M059J (cell line): ENCODE data around the gene ZNF45. TPM values are rescaled to one million over a fixed set of nuclear protein-coding genes. Genes with fewer than 3 reads are reported as not detected.
"Not testable (repeated sequence)": the region's sequence is repeated elsewhere in the genome, so short reads cannot be mapped to it uniquely, and the experiment has no call there.

ENCODE experiments used
- DNase-seq: peaks from one replicate; pipeline ENCODE4 v3.0.0-alpha.2; 2012; ENCODE audit warnings: low read depth
- total RNA-seq: library from RNA; depleted of rRNA; stranded (reverse); fragments of >200 nt; shearing (Covaris generic); gene quantifications from 2 replicates; pipeline ENCODE4 v1.2.3, GENCODE V29; 2014; rRNA removed

ZNF45 gene
- total RNA-seq, 1 experiment from 2014 or later: 18.8 TPM

DNA sequence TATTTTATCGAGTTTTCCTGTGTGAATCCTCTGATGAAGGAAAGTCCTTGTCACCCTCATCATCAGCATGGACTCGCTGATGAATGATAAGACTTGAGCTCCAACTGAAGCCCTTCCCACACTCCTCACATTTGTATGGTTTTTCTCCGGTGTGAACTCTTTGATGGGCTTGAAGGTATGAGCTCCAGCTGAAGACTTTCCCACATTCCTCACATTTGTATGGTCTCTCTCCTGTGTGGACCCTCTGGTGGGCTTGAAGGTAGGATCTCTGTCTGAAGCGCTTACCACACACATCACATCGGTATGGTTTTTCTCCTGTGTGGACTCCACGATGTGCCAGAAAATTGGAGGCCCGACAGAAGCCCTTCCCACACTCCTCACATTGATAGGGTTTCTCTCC lies 21.7 kb downstream of the ZNF45 start:
- no peak for DNase-seq

- DNase-seq: no peak
These were observed 24.2 kb downstream of the ZNF45 start for GRCh38 chr19:43910884-43911283.

GRCh38 chr19:43908659-43909058 lies 26.4 kb downstream of the ZNF45 start:
- DNase-seq: no peak

DNA sequence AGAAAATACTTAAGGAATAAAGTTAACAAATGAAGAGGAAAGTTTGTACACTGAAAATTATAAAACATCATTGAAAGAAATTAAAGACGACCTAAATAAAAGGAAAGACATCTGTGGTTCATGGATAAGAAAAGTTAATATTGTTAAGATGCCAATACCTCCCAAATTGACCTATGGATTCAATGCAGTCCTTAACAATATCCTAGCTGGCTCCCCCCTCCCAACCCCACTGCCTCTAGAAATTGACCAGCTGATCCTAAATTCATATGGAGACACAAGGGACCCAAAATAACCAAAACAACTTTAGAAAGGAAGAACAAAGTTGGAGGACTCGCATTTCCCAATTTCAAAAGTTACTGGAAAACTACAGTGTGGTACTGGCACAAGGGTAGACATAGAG lies 28.3 kb downstream of the ZNF45 start:
- DNase-seq: no peak

DNA sequence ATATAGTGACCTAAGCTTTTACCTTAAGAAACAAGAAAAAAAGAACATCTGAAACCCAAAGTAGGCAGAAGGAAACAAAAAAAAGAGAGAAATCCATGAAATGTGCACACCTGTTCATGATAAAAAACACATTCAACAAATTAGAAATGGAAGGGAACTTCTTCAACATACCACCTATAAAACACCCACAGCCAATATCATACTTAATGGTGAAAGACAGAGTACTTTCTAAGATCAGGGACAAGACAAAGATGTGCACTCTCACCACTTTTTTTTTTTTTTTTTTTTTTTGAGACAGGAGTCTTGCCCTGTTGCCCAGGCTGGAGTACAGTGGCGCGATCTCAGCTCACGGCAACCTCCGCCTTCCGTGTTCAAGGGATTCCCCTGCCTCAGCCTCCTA lies 29.2 kb downstream of the ZNF45 start:
- DNase-seq: no peak

DNA sequence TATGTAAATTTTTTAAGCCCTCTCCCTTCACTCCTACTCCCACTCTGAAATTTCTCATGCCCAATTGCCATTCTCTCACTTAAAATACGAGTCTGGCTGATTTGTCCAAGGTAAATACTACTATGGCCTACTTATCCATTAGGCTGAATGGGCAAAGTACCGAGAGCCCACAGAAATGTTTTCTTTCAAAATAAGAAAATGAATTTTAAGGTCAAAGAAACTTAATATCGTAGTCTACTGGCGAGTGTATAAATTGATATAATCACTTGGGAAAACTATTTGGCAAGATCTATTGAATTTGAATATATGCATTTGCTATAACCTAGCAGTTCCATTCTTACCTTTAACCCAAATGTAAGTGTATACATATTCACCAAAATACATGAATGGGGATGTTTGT lies 32.7 kb downstream of the ZNF45 start:
- no peak for DNase-seq

DNA sequence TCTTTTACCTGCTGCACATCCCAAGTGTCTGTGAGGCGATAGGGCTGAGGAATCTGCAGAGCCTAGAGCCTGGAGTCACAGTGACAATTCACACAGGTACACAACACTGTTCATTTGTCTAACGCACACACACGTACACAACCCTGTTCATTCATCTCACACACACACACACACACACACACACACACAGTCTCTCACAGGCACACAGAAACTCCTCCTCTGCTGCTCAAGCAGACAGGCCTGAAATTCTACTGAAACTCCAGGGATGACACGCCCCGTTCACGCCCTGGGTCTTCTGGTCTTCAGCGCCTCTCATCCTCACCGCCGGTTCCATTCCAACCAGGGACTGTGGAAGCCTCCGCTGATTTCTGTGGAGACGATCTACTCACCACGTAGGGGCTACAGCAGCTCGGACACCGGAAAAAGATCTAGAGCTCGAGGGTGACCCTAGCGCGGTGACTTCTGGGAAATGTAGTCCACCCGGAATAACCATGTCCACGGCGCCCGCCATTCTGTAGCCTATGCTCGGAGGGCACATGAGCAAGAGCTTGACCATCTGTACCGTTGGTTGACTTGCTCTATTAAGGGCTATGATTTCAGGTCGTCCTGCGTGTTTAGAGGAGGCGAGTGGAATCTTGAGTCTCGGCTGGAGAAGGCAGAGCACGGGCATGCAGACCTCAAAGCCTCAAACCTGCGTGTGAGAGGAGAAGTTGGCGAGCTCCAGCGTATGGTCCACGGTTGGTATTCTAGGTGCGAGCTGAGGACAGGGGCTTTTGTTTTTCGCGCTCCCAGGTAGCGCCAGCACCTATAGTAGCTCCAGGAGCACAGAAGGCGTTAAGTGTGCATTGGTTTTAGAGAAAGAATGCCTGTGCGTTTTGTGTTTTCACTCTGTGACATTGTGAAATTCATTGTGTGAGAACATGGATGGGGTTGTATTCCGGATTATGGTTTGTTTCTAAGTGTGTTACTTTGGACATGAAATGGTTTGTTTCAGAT lies 33.4 kb downstream of the ZNF45 start:
- peak; percentile 76 for DNase-seq

DNA sequence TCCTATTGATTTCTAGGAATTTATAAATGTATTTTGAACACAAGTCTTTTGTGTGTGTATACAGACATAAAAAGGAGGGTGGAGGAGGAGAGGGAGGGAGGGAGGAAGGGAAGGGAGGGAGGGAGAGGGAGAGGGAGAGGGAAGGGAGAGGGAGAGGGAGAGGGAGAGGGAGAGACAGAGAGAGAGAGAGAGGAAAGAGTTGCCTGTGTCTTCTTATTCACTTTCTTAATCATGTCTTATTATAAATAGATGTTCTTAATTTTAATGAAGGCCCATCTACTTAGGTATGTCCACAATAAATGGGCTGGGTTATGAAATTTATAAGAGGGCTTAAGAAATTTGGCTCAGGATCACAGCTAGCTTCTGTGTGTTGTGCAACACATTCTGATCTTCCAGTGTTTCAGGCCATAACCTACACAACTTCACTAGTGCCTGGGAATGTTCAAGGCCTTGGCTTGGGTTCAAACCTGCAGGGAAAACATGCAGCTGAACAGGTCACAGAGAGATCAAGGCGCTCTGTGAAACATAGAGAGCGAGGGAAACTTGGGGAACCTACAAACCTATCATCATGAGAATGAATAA lies 39.3 kb downstream of the ZNF45 start:
- no peak for DNase-seq

- DNase-seq: no peak
These were observed 51.2 kb downstream of the ZNF45 start, which contains the start of gene ZNF404 for GRCh38 chr19:43883864-43884263. ZNF404 (minus strand) TSS chr19:43883964.

GRCh38 chr19:43880483-43880882 lies 54.6 kb downstream of the ZNF45 start:
- DNase-seq: no peak

- peak; percentile 39 for DNase-seq
These were observed 62.3 kb downstream of the ZNF45 start for GRCh38 chr19:43872547-43873336.

DNA sequence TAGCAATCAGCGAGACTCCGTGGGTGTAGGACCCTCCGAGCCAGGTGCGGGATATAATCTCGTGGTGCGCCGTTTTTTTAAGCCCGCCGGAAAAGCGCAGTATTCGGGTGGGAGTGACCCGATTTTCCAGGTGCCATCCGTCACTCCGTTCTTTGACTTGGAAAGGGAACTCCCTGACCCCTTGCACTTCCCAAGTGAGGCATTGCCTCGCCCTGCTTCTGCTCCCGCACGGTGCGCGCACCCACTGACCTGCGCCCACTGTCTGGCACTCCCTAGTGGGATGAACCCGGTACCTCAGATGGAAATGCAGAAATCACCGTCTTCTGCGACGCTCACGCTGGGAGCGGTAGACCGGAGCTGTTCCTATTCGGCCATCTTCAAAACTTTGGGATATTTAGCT lies 68.2 kb downstream of the ZNF45 start:
- DNase-seq: not testable (repeated sequence)

Other genes with a start within 250 kb of the ZNF45 start
- gene IRGC, start 219.2 kb downstream of the ZNF45 start, total RNA-seq: not detected in 2 replicates
- gene SMG9, start 180.3 kb downstream of the ZNF45 start, total RNA-seq: 16.0 and 24.0 TPM in 2 replicates
- gene KCNN4, start 154.3 kb downstream of the ZNF45 start, total RNA-seq: 20.6 and 30.3 TPM in 2 replicates
- 2.1 and 5.5 TPM in 2 replicates for gene LYPD5, start 132.8 kb downstream of the ZNF45 start, total RNA-seq
- 4.2 and 5.6 TPM in 2 replicates for gene ZNF283, start 108.0 kb downstream of the ZNF45 start, total RNA-seq
- 1.7 and 2.0 TPM in 2 replicates for gene ZNF404, start 51.3 kb downstream of the ZNF45 start, total RNA-seq
- 3.6 and 7.2 TPM in 2 replicates for gene ZNF221, start 15.9 kb upstream of the ZNF45 start, total RNA-seq
- 6.1 and 10.2 TPM in 2 replicates for gene ZNF155, start 48.9 kb upstream of the ZNF45 start, total RNA-seq
- 4.3 and 9.2 TPM in 2 replicates for gene ZNF230, start 67.7 kb upstream of the ZNF45 start, total RNA-seq
- 6.1 and 10.8 TPM in 2 replicates for gene ZNF222, start 90.1 kb upstream of the ZNF45 start, total RNA-seq
- gene ZNF223, start 116.8 kb upstream of the ZNF45 start, total RNA-seq: 4.4 and 8.6 TPM in 2 replicates
- gene ZNF284, start 136.9 kb upstream of the ZNF45 start, total RNA-seq: 1.3 and 2.6 TPM in 2 replicates
- 12.4 and 14.3 TPM in 2 replicates for gene ZNF224, start 159.1 kb upstream of the ZNF45 start, total RNA-seq
- 2.4 and 3.9 TPM in 2 replicates for gene ZNF225, start 178.1 kb upstream of the ZNF45 start, total RNA-seq
- gene ZNF234, start 206.3 kb upstream of the ZNF45 start, total RNA-seq: 3.6 and 6.9 TPM in 2 replicates
- gene ZNF226, start 229.8 kb upstream of the ZNF45 start, total RNA-seq: 9.7 and 20.7 TPM in 2 replicates